ENCODE data around the gene ARMC9. TPM values are rescaled to one million over a fixed set of nuclear protein-coding genes. Genes with fewer than 3 reads are reported as not detected.

Gene ARMC9
- total RNA-seq, 1 experiment from 2014 or later, result 16.4 TPM

DNA sequence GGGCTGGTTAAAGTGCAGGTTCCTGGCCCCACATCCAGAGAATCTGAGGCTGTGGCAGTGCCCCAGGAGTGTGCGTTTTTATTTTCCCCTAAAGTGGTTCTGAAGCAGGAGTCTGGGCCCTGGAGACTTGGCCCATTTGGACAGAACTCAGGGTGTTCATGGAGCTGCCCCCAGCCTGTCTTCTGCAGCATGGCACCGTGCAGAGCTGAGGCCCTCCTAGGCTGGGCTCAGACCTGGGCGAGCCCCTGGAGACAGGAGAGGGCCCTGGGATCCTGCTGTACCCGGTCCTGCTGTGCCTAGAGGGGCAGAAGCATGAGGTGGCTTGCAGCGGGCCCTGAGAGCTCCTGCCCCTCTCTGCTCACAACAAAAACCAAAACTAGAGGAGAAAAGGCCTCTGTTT lies 138.3 kb downstream of the ARMC9 start:
- H3K79me2 ChIP-seq (ENCODE audit: insufficient read depth, low read length), result no peaks in the 10 kb centered on the region
- ChIA-PET CTCF (no interaction called here), POLR2A (no interaction called here), RAD21 (ENCODE audit: low non-redundant PET in 1 of 2, low total read pairs in 2 of 2, uncharacterized antibody in 2 of 2, unreplicated experiment in 2 of 2) (no interaction called here)
- H4K20me1 ChIP-seq (ENCODE audit: insufficient read depth), result no peaks in the 10 kb centered on the region
- no peak overlapping the region for H3K4me3 ChIP-seq (replicated peaks in 1 of 2; ENCODE audit: low read depth in 1 of 2, low read length in 2 of 2)
- H3K9me3 ChIP-seq (ENCODE audit: control insufficient read depth in 1 of 2, insufficient read depth in 1 of 2, low read depth in 1 of 2, low read length in 2 of 2), result no peaks in the 10 kb centered on the region
- peaks cover 0 to 7% of the 10 kb centered on the region in 2 experiments; a peak in 1 of 4 replicates for H3K4me1 ChIP-seq (ENCODE audit: control insufficient read depth in 1 of 2, insufficient read depth in 2 of 2, low read length in 2 of 2)
- TF ChIP-seq CEBPB (IDR thresholded peaks at IDR 0.05; ENCODE audit: low read depth), result no peak
- TF ChIP-seq TCF7L2 (IDR thresholded peaks at IDR 0.05; ENCODE audit: borderline replicate concordance, extremely low read depth, insufficient read depth, insufficient read length), result no peak
- TF ChIP-seq, protein P1, sequence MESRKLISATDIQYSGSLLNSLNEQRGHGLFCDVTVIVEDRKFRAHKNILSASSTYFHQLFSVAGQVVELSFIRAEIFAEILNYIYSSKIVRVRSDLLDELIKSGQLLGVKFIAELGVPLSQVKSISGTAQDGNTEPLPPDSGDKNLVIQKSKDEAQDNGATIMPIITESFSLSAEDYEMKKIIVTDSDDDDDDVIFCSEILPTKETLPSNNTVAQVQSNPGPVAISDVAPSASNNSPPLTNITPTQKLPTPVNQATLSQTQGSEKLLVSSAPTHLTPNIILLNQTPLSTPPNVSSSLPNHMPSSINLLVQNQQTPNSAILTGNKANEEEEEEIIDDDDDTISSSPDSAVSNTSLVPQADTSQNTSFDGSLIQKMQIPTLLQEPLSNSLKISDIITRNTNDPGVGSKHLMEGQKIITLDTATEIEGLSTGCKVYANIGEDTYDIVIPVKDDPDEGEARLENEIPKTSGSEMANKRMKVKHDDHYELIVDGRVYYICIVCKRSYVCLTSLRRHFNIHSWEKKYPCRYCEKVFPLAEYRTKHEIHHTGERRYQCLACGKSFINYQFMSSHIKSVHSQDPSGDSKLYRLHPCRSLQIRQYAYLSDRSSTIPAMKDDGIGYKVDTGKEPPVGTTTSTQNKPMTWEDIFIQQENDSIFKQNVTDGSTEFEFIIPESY (IDR thresholded peaks at IDR 0.05; ENCODE audit: extremely low read depth, insufficient replicate concordance, low read length), result no peak
- no peak for TF ChIP-seq RAD21 (IDR thresholded peaks at IDR 0.05; ENCODE audit: low read depth)
- TF ChIP-seq POLR2A (IDR thresholded peaks at IDR 0.05; ENCODE audit: borderline replicate concordance, extremely low read depth, insufficient read depth, insufficient read length), result no peak
- no peak for TF ChIP-seq SIN3A (IDR thresholded peaks at IDR 0.05; ENCODE audit: low read depth)
- no peak for TF ChIP-seq JUND (IDR thresholded peaks at IDR 0.05)
- no peak for TF ChIP-seq EGR1 (IDR thresholded peaks at IDR 0.05; ENCODE audit: low read depth)
- TF ChIP-seq ZNF274 (IDR thresholded peaks at IDR 0.05; ENCODE audit: low read depth, low read length), result no peak
- no peak for TF ChIP-seq SRF (IDR thresholded peaks at IDR 0.05; ENCODE audit: low read depth)
- no peak for TF ChIP-seq ELF1 (IDR thresholded peaks at IDR 0.05; ENCODE audit: borderline replicate concordance, low read depth)
- TF ChIP-seq SP1 (IDR thresholded peaks at IDR 0.05; ENCODE audit: low read depth), result no peak
- TF ChIP-seq, protein P2, sequence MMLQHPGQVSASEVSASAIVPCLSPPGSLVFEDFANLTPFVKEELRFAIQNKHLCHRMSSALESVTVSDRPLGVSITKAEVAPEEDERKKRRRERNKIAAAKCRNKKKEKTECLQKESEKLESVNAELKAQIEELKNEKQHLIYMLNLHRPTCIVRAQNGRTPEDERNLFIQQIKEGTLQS (IDR thresholded peaks at IDR 0.05), result no peak
- TF ChIP-seq ZFX (IDR thresholded peaks at IDR 0.05), result no peak
- TF ChIP-seq, protein P3, sequence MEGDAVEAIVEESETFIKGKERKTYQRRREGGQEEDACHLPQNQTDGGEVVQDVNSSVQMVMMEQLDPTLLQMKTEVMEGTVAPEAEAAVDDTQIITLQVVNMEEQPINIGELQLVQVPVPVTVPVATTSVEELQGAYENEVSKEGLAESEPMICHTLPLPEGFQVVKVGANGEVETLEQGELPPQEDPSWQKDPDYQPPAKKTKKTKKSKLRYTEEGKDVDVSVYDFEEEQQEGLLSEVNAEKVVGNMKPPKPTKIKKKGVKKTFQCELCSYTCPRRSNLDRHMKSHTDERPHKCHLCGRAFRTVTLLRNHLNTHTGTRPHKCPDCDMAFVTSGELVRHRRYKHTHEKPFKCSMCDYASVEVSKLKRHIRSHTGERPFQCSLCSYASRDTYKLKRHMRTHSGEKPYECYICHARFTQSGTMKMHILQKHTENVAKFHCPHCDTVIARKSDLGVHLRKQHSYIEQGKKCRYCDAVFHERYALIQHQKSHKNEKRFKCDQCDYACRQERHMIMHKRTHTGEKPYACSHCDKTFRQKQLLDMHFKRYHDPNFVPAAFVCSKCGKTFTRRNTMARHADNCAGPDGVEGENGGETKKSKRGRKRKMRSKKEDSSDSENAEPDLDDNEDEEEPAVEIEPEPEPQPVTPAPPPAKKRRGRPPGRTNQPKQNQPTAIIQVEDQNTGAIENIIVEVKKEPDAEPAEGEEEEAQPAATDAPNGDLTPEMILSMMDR (IDR thresholded peaks at IDR 0.05 in 2 of 3, conservative IDR thresholded peaks at IDR 0.05 in 1 of 3; ENCODE audit: borderline replicate concordance in 1 of 3, insufficient read depth in 1 of 3, low read depth in 2 of 3, low read length in 2 of 3), result no peak
- TF ChIP-seq YY1 (IDR thresholded peaks at IDR 0.05; ENCODE audit: extremely low read depth, insufficient replicate concordance, low read depth, low read length), result no peak
- no peak for TF ChIP-seq EZH2phosphoT487 (IDR thresholded peaks at IDR 0.05; ENCODE audit: borderline replicate concordance)
- no peak for TF ChIP-seq CBX3 (IDR thresholded peaks at IDR 0.05; ENCODE audit: low read depth)
- TF ChIP-seq EZH2 (IDR thresholded peaks at IDR 0.05), result no peak
- no peak for TF ChIP-seq FOSL1 (IDR thresholded peaks at IDR 0.05; ENCODE audit: low read depth)
- DNase-seq (ENCODE audit: low read depth, low spot score) (no peak), ATAC-seq (no peak; the same call in 1 of the 2 replicates)
- intact Hi-C loops (cut with micrococcal nuclease), result no loop called here
- H3K9ac ChIP-seq (ENCODE audit: low read length), result no peak overlapping the region
- H2AFZ ChIP-seq (ENCODE audit: low read depth, low read length, poor library complexity, severe bottlenecking), result no peak overlapping the region
- H3K27me3 ChIP-seq (ENCODE audit: insufficient read depth, low read length), result no peaks in the 10 kb centered on the region
- no peaks in the 10 kb centered on the region for H3K36me3 ChIP-seq (ENCODE audit: control insufficient read depth in 1 of 2, insufficient read depth in 2 of 2, low read length in 2 of 2)
- no TSS peak for BruUV-seq (replicated peaks)
- H3K9me2 ChIP-seq (ENCODE audit: insufficient read depth), result no peaks in the 10 kb centered on the region
- no peak overlapping the region for H3K4me2 ChIP-seq (ENCODE audit: low read length)
- H3K27ac ChIP-seq (ENCODE audit: low read depth, low read length), result no peak overlapping the region
